Left cardiac atrium (tissue), 4 donors: ENCODE results near the gene RASIP1. TPM values are rescaled to one million over a fixed set of nuclear protein-coding genes. Genes with fewer than 3 reads are reported as not detected.
A peak's percentile ranks its signal among the peaks of the same experiment; 100 is the strongest.
"Not testable (repeated sequence)": the region's sequence is repeated elsewhere in the genome, so short reads cannot be mapped to it uniquely, and the experiment has no call there.

Experiments
- ATAC-seq, 2 donors: fragments of 200-7000 bp; cut with Tn5 transposase; one replicate each; pipeline ENCODE4 v1.9.1; 2020; ENCODE audit warnings: mild to moderate bottlenecking in 2 of 2, moderate library complexity in 2 of 2
- DNase-seq: peaks from one replicate; pipeline ENCODE4 v3.0.0-alpha.2; 2020
- intact Hi-C, 2 donors: fragments of 100-400 bp; cut with DNase I; formaldehyde crosslinking; loops; one replicate each; pipeline versions ENCODE4 v1.14.1 to v1.15.1; 2022 to 2023
- total RNA-seq, 2 donors: library from RNA; stranded (reverse); fragmentation: NEBNext Ultra II Directional; extraction: Animal tissue kit (Norgen Biotek cat#: 25700); gene quantifications; one replicate each; pipeline ENCODE4 v1.2.1, GENCODE V29; 2021
- donor health status: DM: no; HTN: yes; CAD: no.
- donor health status: DM: no; HTN: yes; CAD: no; lungs with severe emphysema.
- donor health status: DM: yes; HTN: yes; CAD: no.
- donor health status: Dilated cardiomyopathy.

RASIP1 gene
- total RNA-seq, 2 donors from 2014 or later, result 14.9 to 23.8 TPM

DNA sequence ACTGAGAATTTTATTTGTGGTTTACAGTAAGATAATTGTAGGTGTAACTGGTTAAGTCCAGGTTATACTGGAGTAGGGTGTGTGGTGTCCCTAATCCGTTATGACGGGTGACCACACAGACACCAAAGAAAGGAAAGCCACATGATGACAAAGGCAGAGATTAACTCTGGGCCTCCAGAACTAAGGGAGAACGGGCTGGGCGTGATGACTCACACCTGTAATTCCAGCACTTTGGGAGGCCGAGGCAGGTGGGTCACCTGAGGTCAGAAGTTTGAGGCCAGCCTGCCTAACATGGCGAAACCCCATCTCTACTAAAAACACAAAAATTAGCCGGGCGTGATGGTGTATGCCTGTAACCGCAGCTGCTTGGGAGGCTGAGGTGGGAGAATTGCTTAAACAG, 54.8 kb downstream of the RASIP1 start:
- DNase-seq, result no peak

DNA sequence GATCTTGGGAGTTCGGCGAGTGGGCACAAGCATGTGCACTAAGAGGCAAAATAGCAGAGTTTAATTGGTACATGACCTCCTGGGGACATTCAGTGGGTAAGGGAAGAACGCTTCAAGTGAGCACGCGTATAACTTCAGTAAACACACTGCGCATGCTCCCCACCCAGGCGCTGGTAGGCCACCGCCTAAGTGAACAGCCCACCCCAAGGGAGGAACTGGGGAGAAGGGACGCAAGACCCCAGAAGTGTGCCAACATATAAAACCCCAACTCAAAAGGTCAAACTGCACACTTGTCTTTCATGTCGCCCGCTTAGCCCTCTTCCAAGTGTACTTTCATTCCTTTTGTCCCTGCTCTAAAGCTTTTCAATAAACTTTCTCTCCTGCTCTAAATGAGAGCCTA, 57.1 kb downstream of the RASIP1 start:
- ATAC-seq, result peak in 1 of 2 donors; percentile 77

More for the DNA sequence above, 54.8 kb downstream of the RASIP1 start:
- ATAC-seq, result no peak
- intact Hi-C loops, result no loop called here

DNA sequence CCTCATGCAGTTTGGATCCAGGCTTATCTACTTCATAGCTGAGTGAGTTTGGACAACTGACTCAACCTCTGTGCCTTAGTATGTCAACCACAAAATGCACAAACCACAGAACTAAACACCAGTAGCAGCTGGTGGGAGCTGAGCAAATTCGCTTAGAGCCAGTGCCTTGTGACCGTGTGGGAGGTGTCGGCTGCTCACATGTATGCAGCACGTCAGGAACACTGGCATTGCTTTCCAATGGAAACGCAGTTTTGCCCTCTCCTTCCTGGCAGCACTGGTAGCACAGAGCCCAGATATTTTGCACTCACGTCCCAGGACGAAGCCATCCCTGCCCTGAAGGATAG, 59.3 kb downstream of the RASIP1 start:
- ATAC-seq (no peak), DNase-seq (no peak)
- intact Hi-C loops, result no loop called here

More for the DNA sequence above, 57.1 kb downstream of the RASIP1 start:
- DNase-seq, result peak; percentile 73
- intact Hi-C loops, result no loop called here

DNA sequence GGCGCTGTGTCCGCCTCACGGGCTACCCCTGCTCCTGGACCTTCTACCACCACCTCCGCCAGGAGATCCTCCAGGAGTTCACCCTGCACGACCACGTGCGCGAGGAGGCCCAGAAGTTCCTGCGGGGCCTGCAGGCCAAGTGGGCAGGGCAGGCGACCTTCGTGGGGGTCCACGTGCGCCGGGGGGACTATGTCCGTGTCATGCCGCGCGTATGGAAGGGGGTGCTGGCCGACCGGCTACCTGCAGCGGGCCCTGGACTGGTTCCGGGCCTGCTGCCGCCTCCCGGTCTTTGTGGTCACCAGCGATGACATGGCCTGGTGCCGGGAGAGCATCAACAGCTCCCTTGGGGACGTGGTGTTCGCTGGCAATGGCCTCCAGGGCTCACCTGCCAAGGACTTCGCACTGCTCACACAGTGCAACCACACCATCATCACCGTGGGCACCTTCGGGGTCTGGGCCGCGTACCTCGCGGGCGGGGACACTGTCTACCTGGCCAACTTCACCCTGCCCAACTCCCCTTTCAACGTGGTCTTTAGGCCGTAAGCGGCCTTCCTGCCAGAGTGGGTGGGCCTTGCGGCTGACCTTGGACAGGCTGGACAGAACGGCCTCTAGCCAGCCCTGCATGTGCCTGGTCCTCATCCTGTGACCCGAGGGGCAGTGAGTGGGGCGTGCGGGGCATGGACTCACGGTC, 59.8 kb downstream of the RASIP1 start:
- ATAC-seq (no peak), DNase-seq (no peak)
- intact Hi-C loops, result no loop called here

DNA sequence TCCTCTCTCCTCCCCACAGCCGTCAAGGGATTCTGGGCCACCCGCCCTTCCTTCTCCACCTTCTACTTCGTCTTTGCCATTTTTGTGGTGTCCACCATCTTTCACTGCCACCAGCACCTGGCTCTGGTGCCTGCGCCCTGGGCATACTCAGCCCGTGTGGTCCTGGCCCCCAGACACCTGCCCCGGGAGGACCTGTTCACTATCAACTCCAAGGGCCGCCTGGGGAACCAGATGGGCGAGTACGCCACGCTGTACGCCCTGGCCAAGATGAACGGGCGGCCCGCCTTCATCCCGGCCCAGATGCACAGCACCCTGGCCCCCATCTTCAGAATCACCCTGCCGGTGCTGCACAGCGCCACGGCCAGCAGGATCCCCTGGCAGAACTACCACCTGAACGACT, 60.4 kb downstream of the RASIP1 start:
- DNase-seq, ATAC-seq, intact Hi-C loops: not testable (repeated sequence)

DNA sequence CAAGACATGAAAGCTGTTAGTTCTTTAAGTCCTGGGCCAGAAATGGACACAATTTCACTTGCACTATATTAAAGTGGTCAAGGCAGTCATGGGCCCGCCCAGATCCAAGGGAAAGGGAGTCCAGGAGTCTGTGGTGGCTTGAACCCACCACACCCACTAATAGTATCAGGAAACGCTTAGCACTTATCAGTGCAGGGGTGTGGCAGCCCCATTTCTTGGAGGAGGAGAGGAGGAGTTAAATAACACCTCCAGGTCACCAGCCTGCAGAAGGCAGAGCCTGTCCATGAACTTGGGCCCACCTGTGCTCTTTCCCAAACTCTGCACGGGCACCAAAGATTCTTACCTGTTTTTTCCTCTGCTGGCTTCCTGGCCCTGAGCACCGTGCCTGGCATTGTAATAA, 62.2 kb downstream of the RASIP1 start:
- intact Hi-C loops, result loop anchor here (10.0 kb wide), 2 partner anchors 57 to 157 kb away; partner anchors contain the start of gene HSD17B14 (in 1 of the 2)

DNA sequence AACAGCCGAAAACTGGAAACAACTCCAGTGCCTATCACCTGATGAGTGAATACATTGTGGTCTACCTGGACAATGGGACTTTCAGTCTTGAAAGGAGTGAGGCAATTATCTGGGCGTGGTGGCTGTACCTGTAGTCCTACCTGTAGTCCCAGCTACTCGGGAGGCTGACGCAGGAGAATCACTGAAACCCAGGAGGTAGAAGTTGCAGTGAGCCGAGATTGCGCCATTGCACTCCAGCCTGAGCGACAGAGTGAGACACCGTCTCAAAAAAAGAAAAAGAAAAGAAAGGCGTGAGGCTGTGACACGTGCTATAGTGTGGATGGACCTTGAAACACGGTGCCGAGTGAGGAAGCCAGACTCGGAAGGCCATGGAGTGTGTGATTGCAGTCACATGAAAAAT, 63.5 kb downstream of the RASIP1 start:
- DNase-seq (no peak), ATAC-seq (no peak)
- intact Hi-C loops, result loop anchor here (10.0 kb wide), 2 partner anchors 58 to 158 kb away; partner anchors contain the start of gene HSD17B14 (in 1 of the 2)

More for the DNA sequence above, 62.2 kb downstream of the RASIP1 start:
- no peak for ATAC-seq
- DNase-seq, result no peak

DNA sequence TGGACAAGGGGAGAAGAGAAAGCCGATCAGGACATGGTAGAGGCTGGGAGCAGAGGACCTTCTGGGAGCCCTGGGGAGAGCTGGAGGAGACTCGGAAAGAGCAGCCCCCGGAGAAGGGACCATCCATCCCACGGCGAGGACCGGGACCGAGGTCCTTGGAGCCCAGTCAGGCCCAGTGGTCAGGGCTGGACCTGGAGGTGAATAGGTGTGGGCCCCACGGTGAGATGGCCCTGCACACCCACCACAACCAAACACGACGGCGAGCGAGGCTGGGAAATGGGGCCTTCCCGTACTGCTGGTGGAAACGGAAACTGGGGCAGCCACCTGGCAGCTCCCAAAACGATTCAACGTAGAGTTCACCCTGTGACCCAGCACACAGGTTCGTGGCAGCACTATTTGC, 63.9 kb downstream of the RASIP1 start:
- no peak for DNase-seq
- intact Hi-C loops, result loop anchor here (10.0 kb wide), 2 partner anchors 58 to 158 kb away; partner anchors contain the start of gene HSD17B14 (in 1 of the 2)
- no peak for ATAC-seq

DNA sequence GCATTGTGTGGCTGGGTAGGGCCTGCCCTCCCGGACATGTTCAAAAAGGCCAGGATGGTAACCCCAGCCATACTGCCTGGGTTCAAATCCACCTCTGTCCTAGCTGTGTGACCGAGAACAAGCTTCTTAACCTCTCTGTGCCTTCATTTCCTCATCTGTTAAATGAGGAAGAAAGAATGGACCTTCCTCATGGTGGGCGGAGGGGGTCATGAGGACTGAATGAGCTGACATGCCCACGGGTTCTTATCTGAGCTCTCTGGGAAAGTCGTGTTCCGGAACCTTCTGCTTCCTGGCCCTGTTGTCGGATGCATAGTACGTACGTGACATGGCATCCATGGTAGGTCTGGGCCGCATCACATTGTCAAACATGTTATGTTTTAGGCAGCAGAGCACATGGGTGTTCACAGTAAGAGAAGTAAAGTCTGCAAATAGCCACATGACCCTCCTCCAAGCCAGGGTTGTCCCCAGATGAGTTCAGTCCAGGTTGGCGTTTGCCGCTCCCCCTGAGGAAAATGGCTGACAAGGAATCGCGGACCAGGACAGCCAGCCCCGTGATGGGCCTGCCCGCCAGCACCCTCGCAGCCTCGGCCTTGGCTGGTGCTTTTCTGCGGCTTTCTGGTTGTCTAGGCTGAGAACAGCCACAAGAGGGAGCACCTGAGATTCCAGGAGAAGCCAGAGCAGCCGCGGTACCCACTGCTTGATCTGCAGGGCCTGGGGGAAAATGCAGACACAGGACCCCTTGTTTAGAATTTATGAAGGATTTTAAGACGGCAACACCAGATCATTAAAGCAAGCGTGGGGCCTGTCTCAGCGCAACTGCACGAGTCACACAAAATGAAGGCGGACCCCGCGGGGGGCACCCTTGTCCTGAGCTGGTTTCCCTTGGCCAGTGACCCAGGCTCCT, 65.2 kb downstream of the RASIP1 start:
- DNase-seq (peak; percentile 86), ATAC-seq (peak; percentile 82 to 84)
- intact Hi-C loops, result loop anchor here (10.0 kb wide), 2 partner anchors 60 to 160 kb away; partner anchors contain the start of gene HSD17B14 (in 1 of the 2)

DNA sequence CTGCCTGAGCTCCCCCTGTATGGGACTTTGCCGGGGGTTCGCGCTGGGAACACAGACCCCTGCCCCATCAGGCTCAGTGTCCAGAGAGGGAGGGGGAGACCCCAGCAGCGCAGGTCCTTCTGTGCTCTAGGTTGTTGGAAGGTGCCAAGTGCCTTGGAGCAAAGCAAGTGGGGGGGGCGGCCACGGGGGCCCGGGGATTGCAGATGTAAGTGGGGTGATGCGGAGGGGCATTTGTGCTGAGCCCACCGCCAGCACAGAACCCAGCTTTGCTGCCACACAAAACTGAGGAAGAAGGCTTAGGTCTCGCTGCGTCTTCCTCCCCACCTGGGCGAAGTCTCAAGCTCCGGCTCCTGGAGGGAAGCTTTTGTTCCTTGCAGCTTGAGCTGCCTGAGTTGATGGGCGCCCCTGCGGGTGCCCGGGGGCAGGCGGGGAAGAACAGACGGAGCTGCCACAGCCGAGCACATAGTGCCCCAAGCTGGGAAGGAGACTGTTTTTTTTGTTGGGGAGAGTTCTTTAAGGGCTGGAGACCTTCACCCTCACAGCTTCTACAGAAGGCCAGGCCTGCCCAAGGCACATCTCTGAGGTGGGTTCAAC, 66.1 kb downstream of the RASIP1 start:
- ATAC-seq (no peak), DNase-seq (no peak)
- intact Hi-C loops, result loop anchor here (10.0 kb wide), 2 partner anchors 60 to 160 kb away; partner anchors contain the start of gene HSD17B14 (in 1 of the 2)

DNA sequence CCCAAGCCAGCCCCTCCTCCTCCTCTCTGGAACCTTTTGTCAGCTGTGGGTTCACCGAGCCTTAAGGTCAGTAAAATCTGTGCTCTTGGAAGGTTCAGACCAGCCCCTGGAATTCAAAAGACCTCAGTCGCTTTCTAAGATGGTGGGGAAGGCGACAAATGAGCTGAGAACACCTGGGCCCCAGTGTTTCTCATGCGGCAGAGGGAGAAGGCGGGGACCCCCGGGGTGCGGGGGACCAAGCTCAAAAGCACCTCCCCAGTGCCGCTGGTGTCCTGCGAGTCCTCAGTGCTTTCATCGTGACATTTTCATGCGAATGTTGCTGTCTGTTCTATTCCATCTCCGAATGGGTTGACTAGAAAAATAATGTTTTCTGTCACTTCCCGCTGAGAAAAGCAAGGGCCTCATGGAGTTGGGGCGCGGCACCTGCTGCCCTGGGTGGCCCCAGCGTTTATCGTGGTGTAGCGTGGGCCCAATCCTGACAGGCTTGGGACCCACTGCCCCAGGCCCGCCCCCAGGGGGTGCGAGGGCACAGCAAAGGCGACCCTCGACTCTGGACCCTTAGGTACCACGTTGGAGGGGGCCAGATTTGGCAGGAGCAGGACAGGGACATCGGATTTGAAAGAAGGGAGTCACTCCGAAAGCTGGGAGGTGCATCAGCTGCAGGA, 66.8 kb downstream of the RASIP1 start:
- no peak for DNase-seq
- intact Hi-C loops, result loop anchor here (10.0 kb wide), 2 partner anchors 61 to 161 kb away; partner anchors contain the start of gene HSD17B14 (in 1 of the 2)

DNA sequence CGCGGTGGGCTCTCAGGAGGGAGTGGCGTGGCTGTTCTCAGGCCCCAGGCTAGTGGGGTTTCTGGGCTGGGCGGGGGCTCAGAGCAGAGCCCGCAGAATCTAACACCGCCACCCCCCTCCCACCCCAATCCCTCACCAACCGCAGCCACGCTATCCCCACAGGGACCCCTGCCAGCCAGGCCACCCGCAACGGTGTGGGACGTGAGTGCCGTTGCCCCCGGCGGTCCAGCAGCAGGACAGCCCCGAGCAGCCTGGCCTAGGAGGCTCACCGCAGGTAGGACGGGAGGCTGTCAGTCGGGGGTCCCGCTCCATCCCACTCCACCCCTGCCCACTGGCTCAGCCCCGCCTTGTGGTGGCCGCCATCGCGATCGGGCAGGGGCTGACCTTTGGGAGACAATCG, 67.4 kb downstream of the RASIP1 start, which contains the start of gene NTN5:
TSS of gene NTN5 (minus strand) at position 24 of the 400 bp plus-strand sequence. CDS start 2,031 bp downstream, outside the sequence.
- DNase-seq (no peak), ATAC-seq (no peak)
- intact Hi-C loops, result loop anchor here (10.0 kb wide), 2 partner anchors 62 to 162 kb away; partner anchors contain the start of gene HSD17B14 (in 1 of the 2)

More for the DNA sequence above, 66.8 kb downstream of the RASIP1 start:
- ATAC-seq, result no peak

DNA sequence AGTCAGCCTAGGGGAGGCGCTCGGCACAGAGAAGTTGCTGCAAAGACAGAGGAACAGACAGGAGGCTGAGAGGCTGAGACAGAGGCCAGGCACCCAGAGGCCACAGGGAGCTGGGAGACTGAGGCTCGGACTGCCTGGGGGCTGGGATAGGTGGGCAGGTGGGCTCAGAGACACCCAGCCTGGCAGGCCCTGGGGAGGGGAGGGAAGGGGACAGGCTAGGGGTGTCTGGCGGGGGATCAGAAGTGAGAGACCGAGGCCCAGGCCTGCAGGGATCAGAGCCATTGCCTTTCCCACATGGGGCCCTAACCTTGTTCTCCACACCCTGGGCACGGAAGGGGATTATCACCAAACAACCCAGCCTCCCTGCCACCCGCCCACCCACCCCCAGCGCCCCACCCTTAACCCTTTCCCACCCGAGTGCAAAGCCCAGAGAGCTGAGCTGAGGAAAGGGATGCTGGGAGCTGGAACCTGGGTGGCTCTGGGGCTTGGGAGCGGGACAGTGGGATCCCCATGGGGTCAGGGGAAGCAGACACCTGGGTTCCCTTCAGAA, 68.9 kb downstream of the RASIP1 start:
- ATAC-seq, result no peak
- DNase-seq, result no peak
- intact Hi-C loops, result loop anchor here (10.0 kb wide), 2 partner anchors 63 to 163 kb away; partner anchors contain the start of gene HSD17B14 (in 1 of the 2)

DNA sequence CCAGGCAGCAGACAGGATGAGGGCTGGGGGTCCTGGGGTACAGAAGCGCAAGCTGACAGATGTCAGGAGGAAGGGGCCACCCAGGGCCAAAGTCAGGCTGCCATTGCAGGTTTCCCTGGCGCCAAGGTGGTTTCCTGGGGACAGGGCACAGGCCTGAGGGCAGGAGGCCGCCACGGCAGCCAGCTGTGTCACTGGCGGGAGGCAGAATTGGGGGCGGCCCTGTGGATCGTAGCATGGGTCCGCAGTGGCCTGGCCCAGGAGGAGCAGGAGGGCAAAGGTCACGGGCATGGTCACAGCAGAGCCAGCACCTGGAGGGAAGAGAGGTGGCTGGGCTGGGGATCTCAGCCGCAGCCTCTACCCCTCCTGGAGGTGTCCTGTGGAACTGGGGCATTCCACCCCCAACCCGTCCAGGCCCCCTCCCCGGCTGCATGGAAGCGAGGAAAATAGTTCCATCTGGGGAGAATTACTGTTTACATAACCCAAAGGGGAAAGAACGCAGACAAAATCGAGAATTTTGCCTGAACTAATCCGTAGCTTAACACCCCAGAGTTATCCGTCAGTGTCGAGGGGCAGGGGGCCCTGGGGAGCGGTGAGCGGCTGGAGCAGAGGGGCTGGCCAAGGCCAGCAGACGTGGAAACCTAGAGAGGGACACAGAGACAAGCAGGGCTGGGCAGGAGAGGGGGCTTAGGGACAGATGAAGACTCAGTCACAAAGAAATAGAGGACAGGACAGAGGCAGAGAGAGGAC, 69.5 kb downstream of the RASIP1 start:
- ATAC-seq (no peak), DNase-seq (no peak)
- intact Hi-C loops, result loop anchor here (10.0 kb wide), 2 partner anchors 64 to 164 kb away; partner anchors contain the start of gene HSD17B14 (in 1 of the 2)
